Measurements from ENCODE around the gene GPN2. TPM values are rescaled to one million over a fixed set of nuclear protein-coding genes. Genes with fewer than 3 reads are reported as not detected.

The GPN2 gene
- total and polyA plus RNA-seq, 2 of the 4 experiments (the other 2 are of a cell fraction) = 15.4 to 22.2 TPM

DNA sequence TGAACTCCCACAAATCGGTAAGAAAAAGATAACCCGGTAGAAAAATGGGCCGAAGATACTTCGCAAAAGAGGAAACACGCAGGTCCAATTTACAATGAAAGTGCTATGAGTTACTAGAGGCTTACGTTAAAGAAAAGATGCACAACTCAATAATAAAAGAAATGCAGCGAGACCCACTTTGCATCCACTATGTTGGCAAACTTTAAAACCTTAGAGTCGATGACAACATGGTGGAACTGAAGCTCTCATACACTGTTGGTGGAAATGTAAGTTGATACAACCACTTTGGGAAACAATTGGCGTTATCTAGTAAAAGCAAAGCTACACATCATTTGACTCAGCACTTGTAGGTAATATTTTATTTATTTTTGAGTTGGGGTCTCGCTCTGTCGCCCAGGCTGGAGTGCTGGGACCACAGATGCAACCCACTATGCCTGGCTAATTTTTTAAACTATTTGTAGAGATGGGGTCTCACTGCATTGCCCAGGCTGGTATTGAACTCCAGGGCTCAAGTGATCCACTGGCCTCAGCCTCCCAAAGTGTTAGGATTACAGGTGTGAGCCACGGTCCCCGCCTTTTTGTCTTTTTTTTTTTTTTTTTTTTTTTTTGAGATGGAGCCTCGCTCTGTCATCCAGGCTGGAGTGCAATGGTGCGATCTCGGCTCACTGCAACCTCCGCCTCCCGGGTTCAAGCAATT, 10.9 kb upstream of the GPN2 start:
- Histone ChIP-seq H3K4ac (ENCODE audit: low read depth, low read length) (peak overlapping the region; percentile 90; the same call in 1 of the 2 replicates), H2BK120ac (ENCODE audit: low read depth, low read length) (no peak overlapping the region), H2BK20ac (ENCODE audit: low read depth, low read length) (no peak overlapping the region), H3K18ac (ENCODE audit: low read depth, low read length) (no peak overlapping the region), H3K56ac (ENCODE audit: extremely low read depth, insufficient read depth, low read length) (peak overlapping the region; percentile 93; the same call in 1 of the 2 replicates), H3K4me3 (ENCODE audit: insufficient read depth, low read depth, low read length) (peak overlapping the region; percentile 86; the same call in 1 of the 2 replicates), H3K27ac (ENCODE audit: insufficient read depth, low read length) (no peak overlapping the region), H2BK5ac (ENCODE audit: low read depth, low read length, poor library complexity, severe bottlenecking) (peak overlapping the region; percentile 80), H3K36me3 (ENCODE audit: control insufficient read depth, insufficient read depth, low read length) (peaks cover 5% of the 10 kb centered on the region; the same call in 1 of the 2 replicates), H3K9ac (ENCODE audit: low read depth, low read length) (peak overlapping the region; percentile 71; the same call in 1 of the 2 replicates), H2AK5ac (ENCODE audit: low read depth, low read length) (no peak overlapping the region), H3K4me1 (ENCODE audit: control insufficient read depth, insufficient read depth, low read length) (peaks cover 5% of the 10 kb centered on the region; the same call in 1 of the 2 replicates), H4K20me1 (ENCODE audit: insufficient read depth, low read length) (no peaks in the 10 kb centered on the region), H4K8ac (ENCODE audit: low read depth in 2 of 2, low read length in 2 of 2) (peak overlapping the region; percentile 56 to 98), H3K4me2 (ENCODE audit: low read depth, low read length) (peak overlapping the region; percentile 83), H2AFZ (replicated peaks; ENCODE audit: low read length, poor library complexity) (no peak overlapping the region), H3K9me3 (ENCODE audit: control insufficient read depth, insufficient read depth, low read length) (no peaks in the 10 kb centered on the region), H4K91ac (ENCODE audit: insufficient read depth, low read depth, low read length) (peak overlapping the region; percentile 64), H3K9me1 (ENCODE audit: insufficient read depth, low read length) (no peaks in the 10 kb centered on the region), H3K23ac (ENCODE audit: low read depth, low read length) (peak overlapping the region; percentile 73; the same call in 1 of the 2 replicates), H3K27me3 (ENCODE audit: control insufficient read depth, insufficient read depth, low read length) (no peaks in the 10 kb centered on the region), H3K14ac (replicated peaks; ENCODE audit: low read depth, low read length) (peak overlapping the region; percentile 97), H3K79me1 (ENCODE audit: low read depth in 1 of 2, low read length in 2 of 2) (peaks cover 23 to 37% of the 10 kb centered on the region in 2 experiments; a peak in 3 of 4 replicates), H2AK9ac (replicated peaks; ENCODE audit: low read depth, low read length, poor library complexity) (no peak overlapping the region), H4K5ac (ENCODE audit: low read depth, low read length) (peak overlapping the region; percentile 90; the same call in 1 of the 2 replicates), H2BK15ac (ENCODE audit: low read depth, low read length) (no peak overlapping the region)
- WGBS, 2 experiments (ENCODE audit: extremely low coverage in 2 of 2, insufficient read length in 1 of 2) = 100% methylated on average over 3 of the region's 18 CpGs; no CpG with 5 or more reads in 1 of the 2 experiments
- intact Hi-C loops (cut with micrococcal nuclease) (no loop called here), in situ Hi-C loops (cut with MboI; ENCODE audit: low sequenced_read_pairs) (no loop called here), dilution Hi-C loops (cut with HindIII; ENCODE audit: low sequenced_read_pairs, unreplicated experiment) (no loop called here)
- ATAC-seq (ENCODE audit: low read depth) (no peak), DNase-seq (no peak)
- TF ChIP-seq RCOR1 (IDR thresholded peaks at IDR 0.05; ENCODE audit: insufficient replicate concordance, low read length) = no peak
- TF ChIP-seq, protein P1, sequence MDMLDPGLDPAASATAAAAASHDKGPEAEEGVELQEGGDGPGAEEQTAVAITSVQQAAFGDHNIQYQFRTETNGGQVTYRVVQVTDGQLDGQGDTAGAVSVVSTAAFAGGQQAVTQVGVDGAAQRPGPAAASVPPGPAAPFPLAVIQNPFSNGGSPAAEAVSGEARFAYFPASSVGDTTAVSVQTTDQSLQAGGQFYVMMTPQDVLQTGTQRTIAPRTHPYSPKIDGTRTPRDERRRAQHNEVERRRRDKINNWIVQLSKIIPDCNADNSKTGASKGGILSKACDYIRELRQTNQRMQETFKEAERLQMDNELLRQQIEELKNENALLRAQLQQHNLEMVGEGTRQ (IDR thresholded peaks at IDR 0.05; ENCODE audit: low read depth, low read length) = no peak
- no peak for TF ChIP-seq RAD21 (IDR thresholded peaks at IDR 0.05; ENCODE audit: low read length)
- no peak for TF ChIP-seq MAFK (IDR thresholded peaks at IDR 0.05; ENCODE audit: low read depth, low read length)
- no peak for TF ChIP-seq CEBPB (IDR thresholded peaks at IDR 0.05; ENCODE audit: low read depth, low read length)
- no peak for TF ChIP-seq FOS (IDR thresholded peaks at IDR 0.05; ENCODE audit: low read depth, low read length)
- TF ChIP-seq POLR2A (IDR thresholded peaks at IDR 0.05; ENCODE audit: low read depth, low read length) = no peak
- no peak for TF ChIP-seq ELK1 (IDR thresholded peaks at IDR 0.05; ENCODE audit: borderline replicate concordance, low read depth, low read length)
- CTCF ChIA-PET = interaction anchor here (0.7 kb wide), 1 partner anchor 10 kb away, joined by 3 read pairs; no protein-coding TSS in a partner anchor
- BruUV-seq (replicated peaks) = no TSS peak
- POLR2A ChIA-PET (ENCODE audit: unreplicated experiment) = interaction anchor here (0.6 to 2.3 kb wide), 4 partner anchors 11 to 96 kb away, joined by 3 to 7 read pairs (median 3); partner anchors contain the start of gene GPN2

All from IMR-90 (cell line).